ENCODE measurements around the gene PCDH9.

The PCDH9 gene

DNA sequence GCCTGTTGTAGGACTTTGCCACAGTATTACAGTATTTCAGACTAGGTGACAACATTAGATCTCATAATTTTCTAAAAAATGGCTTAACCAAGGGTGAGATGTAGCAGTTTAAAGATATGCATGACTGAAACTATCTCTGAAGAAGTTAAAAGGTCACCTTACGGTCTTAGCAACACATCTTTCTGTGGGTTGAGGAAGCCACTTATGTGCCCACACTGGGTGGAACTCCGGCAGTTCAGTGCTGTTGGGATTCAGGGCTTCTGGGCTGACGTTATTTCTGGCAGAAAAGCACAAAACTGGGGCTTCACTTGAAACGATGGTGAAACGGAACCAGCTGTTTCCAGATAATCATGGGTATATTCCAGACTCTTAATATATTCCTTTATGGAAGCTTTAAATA is 697.3 kb downstream of the PCDH9 start:
- no peak overlapping the region for H3K4me3 ChIP-seq (replicated peaks; ENCODE audit: low read depth, low read length)
- TF ChIP-seq, protein P1, sequence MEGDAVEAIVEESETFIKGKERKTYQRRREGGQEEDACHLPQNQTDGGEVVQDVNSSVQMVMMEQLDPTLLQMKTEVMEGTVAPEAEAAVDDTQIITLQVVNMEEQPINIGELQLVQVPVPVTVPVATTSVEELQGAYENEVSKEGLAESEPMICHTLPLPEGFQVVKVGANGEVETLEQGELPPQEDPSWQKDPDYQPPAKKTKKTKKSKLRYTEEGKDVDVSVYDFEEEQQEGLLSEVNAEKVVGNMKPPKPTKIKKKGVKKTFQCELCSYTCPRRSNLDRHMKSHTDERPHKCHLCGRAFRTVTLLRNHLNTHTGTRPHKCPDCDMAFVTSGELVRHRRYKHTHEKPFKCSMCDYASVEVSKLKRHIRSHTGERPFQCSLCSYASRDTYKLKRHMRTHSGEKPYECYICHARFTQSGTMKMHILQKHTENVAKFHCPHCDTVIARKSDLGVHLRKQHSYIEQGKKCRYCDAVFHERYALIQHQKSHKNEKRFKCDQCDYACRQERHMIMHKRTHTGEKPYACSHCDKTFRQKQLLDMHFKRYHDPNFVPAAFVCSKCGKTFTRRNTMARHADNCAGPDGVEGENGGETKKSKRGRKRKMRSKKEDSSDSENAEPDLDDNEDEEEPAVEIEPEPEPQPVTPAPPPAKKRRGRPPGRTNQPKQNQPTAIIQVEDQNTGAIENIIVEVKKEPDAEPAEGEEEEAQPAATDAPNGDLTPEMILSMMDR (IDR thresholded peaks at IDR 0.05; ENCODE audit: low read depth, low read length, missing control alignments): no peak
- no peak for DNase-seq (ENCODE audit: extremely low read depth, low read depth)

DNA sequence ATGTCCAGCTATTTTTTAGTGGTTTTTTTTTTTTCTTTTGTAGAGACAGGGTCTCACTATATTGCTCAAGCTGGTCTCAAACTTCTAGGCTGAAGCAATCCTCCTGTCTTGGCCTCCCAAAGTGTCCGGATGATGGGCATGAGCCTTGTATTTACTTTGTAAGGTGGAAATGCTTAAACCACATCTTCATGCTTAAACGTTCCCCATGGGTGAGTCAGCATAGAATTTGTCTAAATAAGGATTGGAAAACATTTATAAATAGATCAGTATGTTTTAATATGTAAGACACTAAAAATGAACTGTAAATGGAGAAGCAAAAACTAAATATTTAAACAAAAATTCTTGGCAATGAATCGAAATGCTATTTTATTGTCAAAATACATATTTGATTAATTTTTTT is 698.0 kb downstream of the PCDH9 start:
- no peak overlapping the region for H3K4me3 ChIP-seq (replicated peaks; ENCODE audit: low read depth, low read length)
- DNase-seq (ENCODE audit: extremely low read depth, low read depth): peak; percentile 12
- TF ChIP-seq, protein P1 (IDR thresholded peaks at IDR 0.05; ENCODE audit: low read depth, low read length, missing control alignments): no peak

DNA sequence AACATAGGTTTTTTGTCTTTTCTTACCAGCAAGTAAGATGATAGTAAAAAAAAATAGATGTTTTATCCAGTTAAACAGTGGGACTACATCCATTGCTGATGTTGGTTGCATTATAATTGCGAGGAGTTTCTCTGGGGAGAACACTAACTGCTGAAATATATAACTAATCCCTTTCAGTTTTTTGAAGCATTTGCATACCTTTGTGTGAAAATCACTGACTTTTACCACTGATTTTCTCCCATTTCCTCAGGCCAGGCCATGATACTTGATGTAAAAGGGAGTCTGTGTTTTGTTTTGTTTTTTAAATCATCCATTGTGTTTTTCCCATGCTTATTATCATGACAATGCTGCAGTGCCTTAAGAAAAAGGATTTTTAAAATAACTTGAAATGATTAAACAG is 699.5 kb downstream of the PCDH9 start:
- H3K4me3 ChIP-seq (replicated peaks; ENCODE audit: low read depth, low read length): no peak overlapping the region
- no peak for DNase-seq (ENCODE audit: extremely low read depth, low read depth)
- TF ChIP-seq, protein P1 (IDR thresholded peaks at IDR 0.05; ENCODE audit: low read depth, low read length, missing control alignments): no peak

- no peak overlapping the region for H3K4me3 ChIP-seq (replicated peaks; ENCODE audit: low read depth, low read length)
- TF ChIP-seq, protein P1 (IDR thresholded peaks at IDR 0.05; ENCODE audit: low read depth, low read length, missing control alignments): no peak
- no peak for DNase-seq (ENCODE audit: extremely low read depth, low read depth)
Observed at GRCh38 chr13:66530158-66530557, 700.0 kb downstream of the PCDH9 start.

DNA sequence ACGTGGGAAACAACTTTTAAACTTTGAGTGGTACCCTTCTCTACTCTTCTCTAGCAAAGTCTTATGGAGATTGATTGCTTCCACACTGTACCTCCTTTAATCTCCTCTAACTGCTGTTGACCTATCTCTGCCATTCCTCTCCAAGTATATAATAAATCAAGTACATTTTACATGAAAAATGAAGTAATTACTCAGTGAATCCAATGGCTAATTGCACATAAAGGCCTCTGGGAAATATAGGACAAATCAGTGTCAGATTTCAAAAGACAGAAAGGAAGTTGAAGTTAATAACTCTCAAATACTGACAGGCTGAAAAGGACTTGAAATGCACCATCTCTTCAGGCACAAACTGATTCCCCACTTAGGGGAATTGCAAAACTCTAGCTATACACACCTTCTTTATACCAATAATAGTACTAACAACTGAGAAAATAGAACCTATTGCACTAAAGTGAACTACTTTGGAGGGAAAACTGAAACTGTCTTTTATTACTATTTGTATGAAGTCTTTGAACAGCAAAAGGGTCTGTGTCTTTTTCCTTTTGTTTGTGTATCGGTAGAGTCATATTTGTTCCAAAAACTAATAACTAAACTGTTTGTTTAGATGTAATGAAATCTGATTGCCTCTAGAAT is 701.1 kb downstream of the PCDH9 start:
- TF ChIP-seq, protein P1 (IDR thresholded peaks at IDR 0.05; ENCODE audit: low read depth, low read length, missing control alignments): no peak
- no peak for DNase-seq (ENCODE audit: extremely low read depth, low read depth)
- H3K4me3 ChIP-seq (replicated peaks; ENCODE audit: low read depth, low read length): no peak overlapping the region

- H3K4me3 ChIP-seq (replicated peaks; ENCODE audit: low read depth, low read length): no peak overlapping the region
- TF ChIP-seq, protein P1 (IDR thresholded peaks at IDR 0.05; ENCODE audit: low read depth, low read length, missing control alignments): no peak
- no peak for DNase-seq (ENCODE audit: extremely low read depth, low read depth)
Observed at GRCh38 chr13:66528180-66528579, 702.0 kb downstream of the PCDH9 start.

Measured in HFF-Myc (cell line).